ENCODE results near the gene SLC35B4. TPM values are rescaled to one million over a fixed set of nuclear protein-coding genes. Genes with fewer than 3 reads are reported as not detected.

SLC35B4 gene
- total RNA-seq, 1 experiment from 2014 or later: 14.7 TPM

DNA sequence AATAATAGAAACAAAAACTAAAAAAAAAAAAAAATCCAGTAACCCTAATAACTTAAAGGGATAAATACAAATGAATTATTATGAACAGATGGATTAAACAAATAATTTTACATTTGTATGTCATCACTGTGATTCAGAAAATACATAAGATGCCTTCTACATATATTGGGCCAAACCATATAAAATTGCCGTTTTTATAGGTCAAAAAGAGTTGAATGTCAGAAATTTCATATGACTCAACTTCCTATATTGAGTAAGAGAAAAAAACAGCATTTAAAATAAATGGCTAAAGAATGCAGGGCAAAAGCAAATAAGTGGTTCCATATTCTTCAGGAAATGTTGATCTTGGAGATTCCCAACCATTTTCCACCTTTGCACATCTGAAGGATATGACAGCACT lies 9.4 kb downstream of the SLC35B4 start:
- no TSS peak for BruUV-seq (replicated peaks)
- intact Hi-C loops (cut with micrococcal nuclease): no loop called here
- no peaks in the 10 kb centered on the region for H3K79me2 ChIP-seq (ENCODE audit: insufficient read depth, low read length)
- no peak overlapping the region for H3K4me3 ChIP-seq (replicated peaks in 1 of 2; ENCODE audit: low read depth in 1 of 2, low read length in 2 of 2)
- H2AFZ ChIP-seq (ENCODE audit: low read depth, low read length, poor library complexity, severe bottlenecking): no peak overlapping the region
- 0 out of 4 replicates have a peak, but pooled peaks cover 0 to under 1% of the 10 kb centered on the region in 2 experiments for H3K36me3 ChIP-seq (ENCODE audit: control insufficient read depth in 1 of 2, insufficient read depth in 2 of 2, low read length in 2 of 2)
- H3K27me3 ChIP-seq (ENCODE audit: insufficient read depth, low read length): no peaks in the 10 kb centered on the region
- ChIA-PET CTCF (no interaction called here), RAD21 (ENCODE audit: low non-redundant PET in 1 of 2, low total read pairs in 2 of 2, uncharacterized antibody in 2 of 2, unreplicated experiment in 2 of 2) (no interaction called here), POLR2A (no interaction called here)
- no peak for ATAC-seq
- H3K4me2 ChIP-seq (ENCODE audit: low read length): no peak overlapping the region
- DNase-seq (ENCODE audit: low read depth, low spot score): no peak
- H3K9me2 ChIP-seq (ENCODE audit: insufficient read depth): no peaks in the 10 kb centered on the region
- no peaks in the 10 kb centered on the region for H3K9me3 ChIP-seq (ENCODE audit: control insufficient read depth in 1 of 2, insufficient read depth in 1 of 2, low read depth in 1 of 2, low read length in 2 of 2)
- no peaks in the 10 kb centered on the region for H4K20me1 ChIP-seq (ENCODE audit: insufficient read depth)
- H3K27ac ChIP-seq (ENCODE audit: low read depth, low read length): no peak overlapping the region
- TF ChIP-seq YY1 (IDR thresholded peaks at IDR 0.05; ENCODE audit: extremely low read depth, insufficient replicate concordance, low read depth, low read length) (no peak), TCF7L2 (IDR thresholded peaks at IDR 0.05; ENCODE audit: borderline replicate concordance, extremely low read depth, insufficient read depth, insufficient read length) (no peak), FOSL1 (IDR thresholded peaks at IDR 0.05; ENCODE audit: low read depth) (no peak)
- TF ChIP-seq, protein P1, sequence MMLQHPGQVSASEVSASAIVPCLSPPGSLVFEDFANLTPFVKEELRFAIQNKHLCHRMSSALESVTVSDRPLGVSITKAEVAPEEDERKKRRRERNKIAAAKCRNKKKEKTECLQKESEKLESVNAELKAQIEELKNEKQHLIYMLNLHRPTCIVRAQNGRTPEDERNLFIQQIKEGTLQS (IDR thresholded peaks at IDR 0.05): no peak
- TF ChIP-seq, protein P2, sequence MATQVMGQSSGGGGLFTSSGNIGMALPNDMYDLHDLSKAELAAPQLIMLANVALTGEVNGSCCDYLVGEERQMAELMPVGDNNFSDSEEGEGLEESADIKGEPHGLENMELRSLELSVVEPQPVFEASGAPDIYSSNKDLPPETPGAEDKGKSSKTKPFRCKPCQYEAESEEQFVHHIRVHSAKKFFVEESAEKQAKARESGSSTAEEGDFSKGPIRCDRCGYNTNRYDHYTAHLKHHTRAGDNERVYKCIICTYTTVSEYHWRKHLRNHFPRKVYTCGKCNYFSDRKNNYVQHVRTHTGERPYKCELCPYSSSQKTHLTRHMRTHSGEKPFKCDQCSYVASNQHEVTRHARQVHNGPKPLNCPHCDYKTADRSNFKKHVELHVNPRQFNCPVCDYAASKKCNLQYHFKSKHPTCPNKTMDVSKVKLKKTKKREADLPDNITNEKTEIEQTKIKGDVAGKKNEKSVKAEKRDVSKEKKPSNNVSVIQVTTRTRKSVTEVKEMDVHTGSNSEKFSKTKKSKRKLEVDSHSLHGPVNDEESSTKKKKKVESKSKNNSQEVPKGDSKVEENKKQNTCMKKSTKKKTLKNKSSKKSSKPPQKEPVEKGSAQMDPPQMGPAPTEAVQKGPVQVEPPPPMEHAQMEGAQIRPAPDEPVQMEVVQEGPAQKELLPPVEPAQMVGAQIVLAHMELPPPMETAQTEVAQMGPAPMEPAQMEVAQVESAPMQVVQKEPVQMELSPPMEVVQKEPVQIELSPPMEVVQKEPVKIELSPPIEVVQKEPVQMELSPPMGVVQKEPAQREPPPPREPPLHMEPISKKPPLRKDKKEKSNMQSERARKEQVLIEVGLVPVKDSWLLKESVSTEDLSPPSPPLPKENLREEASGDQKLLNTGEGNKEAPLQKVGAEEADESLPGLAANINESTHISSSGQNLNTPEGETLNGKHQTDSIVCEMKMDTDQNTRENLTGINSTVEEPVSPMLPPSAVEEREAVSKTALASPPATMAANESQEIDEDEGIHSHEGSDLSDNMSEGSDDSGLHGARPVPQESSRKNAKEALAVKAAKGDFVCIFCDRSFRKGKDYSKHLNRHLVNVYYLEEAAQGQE (IDR thresholded peaks at IDR 0.05; ENCODE audit: low read depth): no peak
- H3K9ac ChIP-seq (ENCODE audit: low read length): no peak overlapping the region
- no peaks in the 10 kb centered on the region for H3K4me1 ChIP-seq (ENCODE audit: control insufficient read depth in 1 of 2, insufficient read depth in 2 of 2, low read length in 2 of 2)

DNA sequence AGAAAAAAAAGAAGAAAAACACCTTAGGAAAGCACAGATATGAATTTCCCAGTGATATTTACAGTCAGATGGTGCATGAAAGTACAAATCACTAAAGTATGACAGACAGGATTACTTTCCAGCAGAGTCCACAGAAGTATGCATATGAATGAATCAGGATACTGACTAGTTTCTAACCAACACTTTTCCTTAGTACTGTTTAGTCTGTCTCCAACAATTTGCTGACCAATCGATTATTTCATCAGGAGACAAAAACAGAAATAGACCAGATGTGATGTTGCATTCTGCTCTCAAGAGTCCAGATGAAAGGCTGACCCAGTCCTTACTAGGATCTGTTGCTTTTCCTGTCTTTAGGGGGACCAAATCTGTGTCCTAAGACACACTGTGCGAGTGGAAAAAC lies 14.6 kb downstream of the SLC35B4 start:
- Histone ChIP-seq H3K36me3 (ENCODE audit: control insufficient read depth in 1 of 2, insufficient read depth in 2 of 2, low read length in 2 of 2) (peaks cover 3 to 7% of the 10 kb centered on the region in 2 experiments; a peak in 2 of 4 replicates), H2AFZ (ENCODE audit: low read depth, low read length, poor library complexity, severe bottlenecking) (no peak overlapping the region), H3K9me2 (ENCODE audit: insufficient read depth) (no peaks in the 10 kb centered on the region), H4K20me1 (ENCODE audit: insufficient read depth) (no peaks in the 10 kb centered on the region), H3K27ac (ENCODE audit: low read depth, low read length) (no peak overlapping the region), H3K9me3 (ENCODE audit: control insufficient read depth in 1 of 2, insufficient read depth in 1 of 2, low read depth in 1 of 2, low read length in 2 of 2) (no peaks in the 10 kb centered on the region), H3K4me1 (ENCODE audit: control insufficient read depth in 1 of 2, insufficient read depth in 2 of 2, low read length in 2 of 2) (no peaks in the 10 kb centered on the region), H3K79me2 (ENCODE audit: insufficient read depth, low read length) (no peaks in the 10 kb centered on the region), H3K4me2 (ENCODE audit: low read length) (no peak overlapping the region), H3K27me3 (ENCODE audit: insufficient read depth, low read length) (no peaks in the 10 kb centered on the region), H3K4me3 (replicated peaks in 1 of 2; ENCODE audit: low read depth in 1 of 2, low read length in 2 of 2) (no peak overlapping the region), H3K9ac (ENCODE audit: low read length) (no peak overlapping the region)
- BruUV-seq (replicated peaks): no TSS peak
- ATAC-seq: no peak
- DNase-seq (ENCODE audit: low read depth, low spot score): no peak
- ChIA-PET CTCF (no interaction called here), POLR2A (no interaction called here), RAD21 (ENCODE audit: low non-redundant PET in 1 of 2, low total read pairs in 2 of 2, uncharacterized antibody in 2 of 2, unreplicated experiment in 2 of 2) (no interaction called here)
- intact Hi-C loops (cut with micrococcal nuclease): no loop called here
- no peak for TF ChIP-seq EZH2phosphoT487 (IDR thresholded peaks at IDR 0.05; ENCODE audit: borderline replicate concordance)
- TF ChIP-seq FOSL1 (IDR thresholded peaks at IDR 0.05; ENCODE audit: low read depth): no peak
- TF ChIP-seq ZFX (IDR thresholded peaks at IDR 0.05): no peak
- no peak for TF ChIP-seq EGR1 (IDR thresholded peaks at IDR 0.05; ENCODE audit: low read depth)
- TF ChIP-seq POLR2A (IDR thresholded peaks at IDR 0.05; ENCODE audit: borderline replicate concordance, extremely low read depth, insufficient read depth, insufficient read length): no peak
- TF ChIP-seq, protein P3, sequence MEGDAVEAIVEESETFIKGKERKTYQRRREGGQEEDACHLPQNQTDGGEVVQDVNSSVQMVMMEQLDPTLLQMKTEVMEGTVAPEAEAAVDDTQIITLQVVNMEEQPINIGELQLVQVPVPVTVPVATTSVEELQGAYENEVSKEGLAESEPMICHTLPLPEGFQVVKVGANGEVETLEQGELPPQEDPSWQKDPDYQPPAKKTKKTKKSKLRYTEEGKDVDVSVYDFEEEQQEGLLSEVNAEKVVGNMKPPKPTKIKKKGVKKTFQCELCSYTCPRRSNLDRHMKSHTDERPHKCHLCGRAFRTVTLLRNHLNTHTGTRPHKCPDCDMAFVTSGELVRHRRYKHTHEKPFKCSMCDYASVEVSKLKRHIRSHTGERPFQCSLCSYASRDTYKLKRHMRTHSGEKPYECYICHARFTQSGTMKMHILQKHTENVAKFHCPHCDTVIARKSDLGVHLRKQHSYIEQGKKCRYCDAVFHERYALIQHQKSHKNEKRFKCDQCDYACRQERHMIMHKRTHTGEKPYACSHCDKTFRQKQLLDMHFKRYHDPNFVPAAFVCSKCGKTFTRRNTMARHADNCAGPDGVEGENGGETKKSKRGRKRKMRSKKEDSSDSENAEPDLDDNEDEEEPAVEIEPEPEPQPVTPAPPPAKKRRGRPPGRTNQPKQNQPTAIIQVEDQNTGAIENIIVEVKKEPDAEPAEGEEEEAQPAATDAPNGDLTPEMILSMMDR (IDR thresholded peaks at IDR 0.05 in 2 of 3, conservative IDR thresholded peaks at IDR 0.05 in 1 of 3; ENCODE audit: borderline replicate concordance in 1 of 3, insufficient read depth in 1 of 3, low read depth in 2 of 3, low read length in 2 of 3): no peak
- TF ChIP-seq JUND (IDR thresholded peaks at IDR 0.05): no peak
- TF ChIP-seq, protein P4, sequence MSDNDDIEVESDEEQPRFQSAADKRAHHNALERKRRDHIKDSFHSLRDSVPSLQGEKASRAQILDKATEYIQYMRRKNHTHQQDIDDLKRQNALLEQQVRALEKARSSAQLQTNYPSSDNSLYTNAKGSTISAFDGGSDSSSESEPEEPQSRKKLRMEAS (IDR thresholded peaks at IDR 0.05): no peak
- TF ChIP-seq SRF (IDR thresholded peaks at IDR 0.05; ENCODE audit: low read depth): no peak
- no peak for TF ChIP-seq TCF7L2 (IDR thresholded peaks at IDR 0.05; ENCODE audit: borderline replicate concordance, extremely low read depth, insufficient read depth, insufficient read length)
- TF ChIP-seq SIN3A (IDR thresholded peaks at IDR 0.05; ENCODE audit: low read depth): no peak
- TF ChIP-seq CBX3 (IDR thresholded peaks at IDR 0.05; ENCODE audit: low read depth): no peak
- TF ChIP-seq POLR2AphosphoS5 (IDR thresholded peaks at IDR 0.05; ENCODE audit: low read depth, low read length): no peak
- TF ChIP-seq SP1 (IDR thresholded peaks at IDR 0.05; ENCODE audit: low read depth): no peak

Measured in HCT116 (cell line).